Endothelial cell of umbilical vein (primary cell): ENCODE results near the gene ZSWIM6. TPM values are rescaled to one million over a fixed set of nuclear protein-coding genes. Genes with fewer than 3 reads are reported as not detected.

Experiments used
- BruUV-seq: library from RNA; stranded (reverse); fragments of 400-500 nt; replicated peaks from 2 replicates; lab custom pipeline; 2021; lab: Mats Ljungman, UMichigan
- CTCF ChIA-PET: fragments of 300-600, 350-600 bp; sonication (Branson Sonifier 250); formaldehyde crosslinking; loops from one replicate; lab custom pipeline; 2021; ENCODE audit warnings: antibody characterized with exemption, inconsistent platforms; lab: Charles Lee
- POLR2A ChIA-PET: fragments of 300-600, 350-600 bp; sonication (Branson Sonifier 250); formaldehyde crosslinking; loops from one replicate; lab custom pipeline; 2021; ENCODE audit warnings: antibody characterized with exemption, inconsistent platforms; lab: Charles Lee
- DNase-seq: peaks from one replicate; pipeline ENCODE4 v3.0.0-alpha.2; 2011; ENCODE audit warnings: low read depth, low spot score
- FAIRE-seq: peaks from 2 replicates; lab custom pipeline; 2011; peaks lifted over from hg19 to GRCh38; lab: Jason Lieb, UNC
- H2AFZ ChIP-seq: 2 replicates; pipeline ENCODE4 v1.6.0; 2012; ENCODE audit warnings: low read depth, low read length, control low read depth, inconsistent platforms
- H3K27ac ChIP-seq: 2 replicates; pipeline ENCODE4 v1.5.1; 2011; ENCODE audit warnings: low read depth, mild to moderate bottlenecking, control low read depth, low read length, moderate library complexity; ENCODE audit not compliant: insufficient read depth
- H3K27me3 ChIP-seq, 2 experiments: 2 replicates each; pipeline versions ENCODE4 v1.6.0 to v1.6.1; 2011; ENCODE audit warnings: low read length in 2 of 2, mixed read lengths in 1 of 2; ENCODE audit not compliant: control insufficient read depth in 2 of 2, insufficient read depth in 2 of 2
- H3K36me3 ChIP-seq, 2 experiments: 2 replicates in 1 of 2; 3 replicates in 1 of 2; pipeline ENCODE4 v1.5.1; 2011; ENCODE audit warnings: low read length in 2 of 2, mild to moderate bottlenecking in 1 of 2, moderate library complexity in 1 of 2; ENCODE audit not compliant: control insufficient read depth in 2 of 2, insufficient read depth in 2 of 2; ENCODE audit errors: extremely low read depth in 1 of 2
- H3K4me1 ChIP-seq: 3 replicates; pipeline ENCODE4 v1.5.1; 2011; ENCODE audit warnings: mild to moderate bottlenecking, low read length; ENCODE audit not compliant: control insufficient read depth, insufficient read depth; ENCODE audit errors: extremely low read depth
- H3K4me2 ChIP-seq: 2 replicates; pipeline ENCODE4 v1.6.1; 2011; ENCODE audit warnings: low read length, control low read depth, mixed read lengths; ENCODE audit not compliant: insufficient read depth
- H3K4me3 ChIP-seq, 3 experiments: fragments of 200-600 bp in 1 of 3; sonication (generic), shearing (Covaris generic) in 1 of 3; replicated peaks in 1 of 3; 2 replicates each; pipeline ENCODE4 v1.5.1; 2011 to 2016; ENCODE audit warnings: control low read depth in 3 of 3, low read length in 3 of 3, mild to moderate bottlenecking in 2 of 3, inconsistent platforms in 1 of 3, low read depth in 1 of 3, moderate library complexity in 1 of 3; ENCODE audit not compliant: insufficient read depth in 1 of 3
- H3K79me2 ChIP-seq: 2 replicates; pipeline ENCODE4 v1.6.0; 2012; ENCODE audit warnings: low read length, inconsistent platforms; ENCODE audit not compliant: control insufficient read depth, insufficient read depth
- H3K9ac ChIP-seq: replicated peaks from 2 replicates; pipeline ENCODE3; 2011; ENCODE audit warnings: low read length, control low read depth; ENCODE audit not compliant: insufficient read depth; ENCODE audit errors: extremely low read depth
- H3K9me1 ChIP-seq: replicated peaks from 3 replicates; pipeline ENCODE4 v1.6.0; 2011; ENCODE audit warnings: mild to moderate bottlenecking, low read length; ENCODE audit not compliant: control insufficient read depth, insufficient read depth; ENCODE audit errors: extremely low read depth
- H3K9me3 ChIP-seq: replicated peaks from 2 replicates; pipeline ENCODE4 v1.5.1; 2012; ENCODE audit warnings: low read length, inconsistent platforms; ENCODE audit not compliant: control insufficient read depth, insufficient read depth
- H4K20me1 ChIP-seq: replicated peaks from 2 replicates; pipeline ENCODE3; 2011; ENCODE audit warnings: mild to moderate bottlenecking, low read length; ENCODE audit not compliant: control insufficient read depth, insufficient read depth; ENCODE audit errors: extremely low read depth
- CTCF ChIP-seq, 2 donors: IDR thresholded peaks; 1 replicate in 1 of 2; 2 replicates in 1 of 2; pipeline ENCODE4 v1.5.1; 2011; ENCODE audit warnings: low read length in 2 of 2, mild to moderate bottlenecking in 2 of 2, moderate library complexity in 2 of 2, control low read depth in 1 of 2, inconsistent platforms in 1 of 2, low read depth in 1 of 2; ENCODE audit not compliant: insufficient read depth in 1 of 2; ENCODE audit errors: extremely low read depth in 1 of 2
- EZH2 ChIP-seq: IDR thresholded peaks from 2 replicates; pipeline ENCODE4 v1.6.1; 2012; ENCODE audit warnings: borderline replicate concordance, low read depth, mild to moderate bottlenecking, moderate library complexity, low read length, inconsistent platforms; ENCODE audit not compliant: severe bottlenecking
- FOS ChIP-seq: IDR thresholded peaks from 2 replicates; pipeline ENCODE4 v1.6.1; 2011; ENCODE audit warnings: mild to moderate bottlenecking, low read length, moderate library complexity, borderline replicate concordance; ENCODE audit not compliant: insufficient read depth
- GATA2 ChIP-seq: IDR thresholded peaks from 2 replicates; pipeline ENCODE4 v1.7.0; 2011; ENCODE audit warnings: low read depth, mild to moderate bottlenecking, moderate library complexity, mixed read lengths, low read length; ENCODE audit not compliant: insufficient read length, insufficient read depth
- JUN ChIP-seq: IDR thresholded peaks from 2 replicates; pipeline ENCODE4 v1.6.1; 2011; ENCODE audit warnings: borderline replicate concordance, low read depth; ENCODE audit not compliant: insufficient read length, insufficient read depth
- MAX ChIP-seq: IDR thresholded peaks from 2 replicates; pipeline ENCODE4 v1.6.1; 2011; ENCODE audit not compliant: insufficient read depth, insufficient read length
- MYC ChIP-seq: IDR thresholded peaks from one replicate; pipeline ENCODE4 v1.6.1; 2011; ENCODE audit warnings: mild to moderate bottlenecking, low read depth, low read length
- POLR2A ChIP-seq: IDR thresholded peaks from 2 replicates; pipeline ENCODE4 v1.6.1; 2012; ENCODE audit warnings: low read depth, mild to moderate bottlenecking, control low read depth, low read length
- POLR2AphosphoS5 ChIP-seq: IDR thresholded peaks from 2 replicates; pipeline ENCODE4 v1.6.1; 2012; ENCODE audit warnings: low read depth, mild to moderate bottlenecking, control low read depth, low read length, moderate library complexity; ENCODE audit not compliant: insufficient read depth
- dilution Hi-C: fragments of 300-500 bp; cut with MboI; formaldehyde crosslinking; loops from one replicate; pipeline ENCODE4 v1.15.0; 2019; ENCODE audit warnings: low sequenced_read_pairs; ENCODE audit not compliant: extremely low pct_ligation_motif_present
- intact Hi-C: fragments of 100-400 bp; cut with micrococcal nuclease; formaldehyde crosslinking; loops from one replicate; pipeline ENCODE4 v1.10.0; 2022
- polyA plus RNA-seq, 4 experiments: library from polyadenylated mRNA; depleted of rRNA in 3 of 4; stranded (reverse) in 3 of 4; unstranded in 1 of 4; fragments of >200 nt; gene quantifications; 2 replicates each; pipeline versions ENCODE4 v1.2.1 to v1.2.3, GENCODE V29; 2011 to 2012; ENCODE audit warnings: missing spikeins in 1 of 4
- total RNA-seq: library from RNA; stranded (reverse); gene quantifications from 2 replicates; pipeline ENCODE4 v1.2.3, GENCODE V29; 2021

Gene ZSWIM6
- total and polyA plus RNA-seq, 2 donors (not counting 3 experiments of a cell fraction or from before 2014, with no cell fraction given), result 14.9 to 25.3 TPM

GRCh38 chr5:61472172-61472958 lies 140.3 kb downstream of the ZSWIM6 start:
- Histone ChIP-seq H3K4me2 (no peak overlapping the region), H3K36me3 (peaks cover 0 to 7% of the 10 kb centered on the region in 2 experiments), H3K9me3 (no peaks in the 10 kb centered on the region), H3K9ac (no peak overlapping the region), H4K20me1 (peaks cover 12% of the 10 kb centered on the region), H3K4me1 (no peaks in the 10 kb centered on the region), H3K27me3 (no peaks in the 10 kb centered on the region), H3K27ac (no peak overlapping the region), H3K9me1 (no peaks in the 10 kb centered on the region), H2AFZ (no peak overlapping the region), H3K79me2 (peaks cover 84% of the 10 kb centered on the region), H3K4me3 (no peak overlapping the region)
- intact Hi-C loops, result no loop called here
- dilution Hi-C loops, result no loop called here
- POLR2A ChIA-PET, result no interaction called here
- DNase-seq, result no peak
- FAIRE-seq, result no peak
- TF ChIP-seq EZH2 (no peak), GATA2 (no peak), MYC (no peak), CTCF (IDR thresholded peaks at IDR 0.05; ENCODE audit: extremely low read depth in 1 of 2, insufficient read depth in 1 of 2, low read depth in 1 of 2, low read length in 2 of 2) (no peak), JUN (no peak), FOS (no peak), POLR2AphosphoS5 (no peak), POLR2A (no peak), MAX (no peak)
- CTCF ChIA-PET, result no interaction called here
- no TSS peak for BruUV-seq
